ENCODE results near the gene KIFAP3. TPM values are rescaled to one million over a fixed set of nuclear protein-coding genes. Genes with fewer than 3 reads are reported as not detected.
"Not testable (repeated sequence)": the region's sequence is repeated elsewhere in the genome, so short reads cannot be mapped to it uniquely, and the experiment has no call there.

Gene KIFAP3
- total RNA-seq (36.5 TPM), polyA plus RNA-seq (ENCODE audit: insufficient read depth in 1 of 8, insufficient read length in 8 of 8, low replicate concordance in 1 of 8) (10 to 100 TPM; 28.8 to 41.2 (median 34.4) TPM)
- long read RNA-seq, donor 1, partial matches to known transcripts, result 0 of 2 reads
- long read RNA-seq, donor 1, other reads (novel, unspliced or antisense), result 0 of 2 reads
- long read RNA-seq, donor 2, result 0 reads
- long read RNA-seq, donor 3, transcript KIFAP3-201 (20 exons, 2,957 nt), result major isoform, 6 of 24 reads
- long read RNA-seq, donor 3, partial matches to known transcripts, result 5 of 24 reads
- long read RNA-seq, donor 3, other reads (novel, unspliced or antisense), result 13 of 24 reads
- long read RNA-seq, donor 4, partial matches to known transcripts, result 0 of 3 reads
- long read RNA-seq, donor 4, other reads (novel, unspliced or antisense), result 0 of 3 reads
- long read RNA-seq, donor 5, transcript KIFAP3-201 (20 exons, 2,957 nt), result major isoform, 14 of 19 reads
- long read RNA-seq, donor 5, partial matches to known transcripts, result 5 of 19 reads
- long read RNA-seq, donor 5, other reads (novel, unspliced or antisense), result 0 of 19 reads
- long read RNA-seq, donor 6, partial matches to known transcripts, result 0 of 7 reads
- long read RNA-seq, donor 6, other reads (novel, unspliced or antisense), result 5 of 7 reads
- long read RNA-seq, donor 7, transcript KIFAP3-201 (20 exons, 2,957 nt), result major isoform, 5 of 12 reads
- long read RNA-seq, donor 7, partial matches to known transcripts, result 7 of 12 reads
- long read RNA-seq, donor 7, other reads (novel, unspliced or antisense), result 0 of 12 reads
- long read RNA-seq, donor 8, transcript KIFAP3-201 (20 exons, 2,957 nt), result major isoform, 8 of 18 reads
- long read RNA-seq, donor 8, partial matches to known transcripts, result 10 of 18 reads
- long read RNA-seq, donor 8, other reads (novel, unspliced or antisense), result 0 of 18 reads
- long read RNA-seq, donor 9, partial matches to known transcripts, result 11 of 12 reads
- long read RNA-seq, donor 9, other reads (novel, unspliced or antisense), result 0 of 12 reads
- long read RNA-seq, donor 10, partial matches to known transcripts, result 22 of 25 reads
- long read RNA-seq, donor 10, other reads (novel, unspliced or antisense), result 0 of 25 reads
- long read RNA-seq, donor 11, partial matches to known transcripts, result 0 of 4 reads
- long read RNA-seq, donor 11, other reads (novel, unspliced or antisense), result 0 of 4 reads

- H3K27ac ChIP-seq (ENCODE audit: low read length), result peak within 1 kb of the TSS; percentile 80
- DNase-seq, result peak; percentile 99
- H3K9me3 ChIP-seq (replicated peaks; ENCODE audit: control insufficient read depth, low read depth, low read length), result peaks cover 4% of the 10 kb centered on the region
- 0% methylated on average over 25 of the region's 39 CpGs for WGBS (ENCODE audit: insufficient coverage)
- peaks cover 7% of the 10 kb centered on the region for H3K4me1 ChIP-seq (ENCODE audit: control insufficient read depth, insufficient read depth, low read length)
- H3K27me3 ChIP-seq (ENCODE audit: control insufficient read depth, insufficient read depth, low read length), result no peaks in the 10 kb centered on the region
- H3K4me3 ChIP-seq (ENCODE audit: low read length), result peak within 1 kb of the TSS; percentile 55
- H3K36me3 ChIP-seq (ENCODE audit: control insufficient read depth, insufficient read depth, low read length), result no peaks in the 10 kb centered on the region
Observed at GRCh38 chr1:170074250-170075157, at the start of gene KIFAP3. TSS of gene KIFAP3 (minus strand) at chr1:170074695. CDS start at chr1:170074467, 228 bp downstream.

DNA sequence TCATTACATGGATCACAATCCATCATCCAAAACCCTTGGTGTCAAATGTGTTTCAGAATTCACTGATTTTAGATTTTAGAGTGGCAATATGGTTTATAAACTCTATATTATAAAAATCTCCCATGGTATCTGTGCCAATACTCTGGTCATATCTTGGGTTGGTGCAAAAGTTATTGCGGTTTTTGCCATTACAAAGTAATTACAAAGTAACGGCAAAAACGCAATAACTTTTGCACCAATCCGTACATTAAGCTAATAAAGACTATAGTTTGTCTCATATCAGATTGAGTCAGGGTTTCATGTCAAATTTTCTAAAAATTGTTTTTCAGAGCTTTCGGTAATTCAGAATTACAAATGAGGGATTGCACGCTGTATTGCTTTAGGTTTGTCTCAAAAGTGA lies 47.9 kb upstream of the KIFAP3 start:
- H3K4me1 ChIP-seq (ENCODE audit: control insufficient read depth, insufficient read depth, low read length), result no peaks in the 10 kb centered on the region
- no peaks in the 10 kb centered on the region for H3K27me3 ChIP-seq (ENCODE audit: control insufficient read depth, insufficient read depth, low read length)
- no peak overlapping the region for H3K27ac ChIP-seq (ENCODE audit: low read length)
- H3K4me3 ChIP-seq (ENCODE audit: low read length), result no peak overlapping the region
- no peak for DNase-seq
- no peaks in the 10 kb centered on the region for H3K9me3 ChIP-seq (replicated peaks; ENCODE audit: control insufficient read depth, low read depth, low read length)
- no CpG with 5 or more reads among the region's 6 CpGs for WGBS (ENCODE audit: insufficient coverage)
- H3K36me3 ChIP-seq (ENCODE audit: control insufficient read depth, insufficient read depth, low read length), result no peaks in the 10 kb centered on the region

DNA sequence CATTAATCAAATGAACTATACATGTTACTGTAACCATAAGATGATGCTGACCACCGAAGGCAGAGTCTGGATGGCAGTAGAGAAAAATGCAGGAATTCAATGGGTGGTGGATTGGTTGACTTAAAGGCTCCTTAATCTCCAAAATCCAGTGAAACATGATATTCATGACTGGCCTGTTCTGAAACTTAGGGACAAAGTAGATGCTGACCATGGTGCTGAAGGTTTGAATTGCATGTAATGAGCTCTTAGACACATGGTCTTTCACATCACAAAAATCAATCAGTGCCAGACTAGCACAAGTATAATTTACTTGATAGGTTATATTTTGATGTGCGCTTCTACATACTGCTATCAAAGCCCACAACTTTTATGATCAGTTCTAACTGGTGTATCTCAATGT lies 40.4 kb upstream of the KIFAP3 start:
- Histone ChIP-seq H3K27me3 (ENCODE audit: control insufficient read depth, insufficient read depth, low read length) (no peaks in the 10 kb centered on the region), H3K4me1 (ENCODE audit: control insufficient read depth, insufficient read depth, low read length) (no peaks in the 10 kb centered on the region), H3K9me3 (replicated peaks; ENCODE audit: control insufficient read depth, low read depth, low read length) (no peaks in the 10 kb centered on the region), H3K4me3 (ENCODE audit: low read length) (no peak overlapping the region), H3K27ac (ENCODE audit: low read length) (no peak overlapping the region), H3K36me3 (ENCODE audit: control insufficient read depth, insufficient read depth, low read length) (no peaks in the 10 kb centered on the region)
- peak; percentile 68 for DNase-seq
- no CpG with 5 or more reads among the region's 2 CpGs for WGBS (ENCODE audit: insufficient coverage)

DNA sequence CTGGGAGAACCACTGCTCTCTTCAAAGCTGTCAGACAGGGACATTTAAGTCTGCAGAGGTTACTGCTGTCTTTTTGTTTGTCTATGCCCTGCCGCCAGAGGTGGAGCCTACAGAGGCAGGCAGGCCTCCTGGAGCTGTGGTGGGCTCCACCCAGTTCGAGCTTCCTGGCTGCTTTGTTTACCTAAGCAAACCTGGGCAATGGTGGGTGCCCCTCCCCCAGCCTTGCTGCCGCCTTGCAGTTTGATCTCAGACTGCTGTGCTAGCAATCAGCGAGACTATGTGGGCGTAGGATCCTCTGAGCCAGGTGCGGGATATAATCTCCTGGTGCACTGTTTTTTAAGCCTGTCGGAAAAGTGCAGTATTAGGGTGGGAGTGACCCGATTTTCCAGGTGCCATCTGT lies 38.6 kb upstream of the KIFAP3 start:
- 83% methylated on average over 4 of the region's 8 CpGs for WGBS (ENCODE audit: insufficient coverage)
- not testable (repeated sequence) for H3K36me3 ChIP-seq (ENCODE audit: control insufficient read depth, insufficient read depth, low read length); H3K27me3 ChIP-seq (ENCODE audit: control insufficient read depth, insufficient read depth, low read length); DNase-seq; H3K9me3 ChIP-seq (replicated peaks; ENCODE audit: control insufficient read depth, low read depth, low read length); H3K4me3 ChIP-seq (ENCODE audit: low read length); H3K27ac ChIP-seq (ENCODE audit: low read length); H3K4me1 ChIP-seq (ENCODE audit: control insufficient read depth, insufficient read depth, low read length)

DNA sequence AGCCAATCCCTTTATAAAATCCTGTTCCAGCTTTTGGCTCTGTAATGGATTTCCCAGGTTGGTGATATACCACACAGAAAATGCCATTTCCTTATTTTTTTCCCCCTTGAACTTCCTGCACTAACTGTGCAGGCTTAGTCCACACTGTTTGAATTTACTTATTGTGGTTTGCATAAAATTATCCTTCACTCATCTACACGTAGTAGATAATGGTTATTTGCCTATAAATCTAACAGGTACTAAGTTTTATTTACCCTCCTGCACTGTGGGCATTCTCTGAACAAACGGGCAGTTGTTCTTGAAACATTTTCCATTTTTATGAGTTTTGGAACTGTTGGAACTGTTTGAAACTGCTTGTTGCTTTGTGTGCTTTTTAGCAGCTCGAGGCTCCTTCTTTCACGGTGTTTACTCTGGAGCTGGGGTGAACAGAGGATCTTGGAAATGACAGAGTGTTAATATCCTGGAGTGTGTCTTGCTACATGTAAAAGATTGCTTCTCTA lies 23.0 kb upstream of the KIFAP3 start:
- no peaks in the 10 kb centered on the region for H3K36me3 ChIP-seq (ENCODE audit: control insufficient read depth, insufficient read depth, low read length)
- no peaks in the 10 kb centered on the region for H3K9me3 ChIP-seq (replicated peaks; ENCODE audit: control insufficient read depth, low read depth, low read length)
- peaks cover 3% of the 10 kb centered on the region for H3K4me1 ChIP-seq (ENCODE audit: control insufficient read depth, insufficient read depth, low read length)
- no peaks in the 10 kb centered on the region for H3K27me3 ChIP-seq (ENCODE audit: control insufficient read depth, insufficient read depth, low read length)
- peak; percentile 40 for DNase-seq
- H3K27ac ChIP-seq (ENCODE audit: low read length), result no peak overlapping the region
- H3K4me3 ChIP-seq (ENCODE audit: low read length), result no peak overlapping the region
- WGBS (ENCODE audit: insufficient coverage), result 20% methylated on average over 1 of the region's 4 CpGs

DNA sequence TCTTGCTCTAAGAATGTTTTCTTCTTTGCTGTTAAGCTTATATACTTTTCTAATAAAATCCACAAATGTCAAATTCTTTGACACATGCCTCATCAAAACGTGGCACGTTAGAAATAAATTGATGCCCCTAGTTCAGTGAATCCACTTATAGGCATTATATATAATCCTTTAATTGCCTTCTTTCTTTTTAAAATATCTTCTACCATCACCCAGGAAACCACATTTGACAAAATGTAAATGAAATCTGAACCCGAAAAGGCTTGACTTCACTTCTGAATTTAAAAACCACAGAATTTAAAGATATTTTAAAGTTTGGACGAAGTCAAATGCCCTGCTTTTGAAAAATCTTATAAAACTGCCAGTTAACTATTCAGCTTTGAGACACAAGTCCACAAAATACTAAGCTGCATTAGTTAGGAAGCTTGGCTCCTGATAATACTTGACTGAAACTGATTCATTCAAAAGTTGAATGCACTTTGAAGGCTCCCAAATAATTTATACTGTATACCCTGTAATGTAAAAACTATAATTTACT lies 22.4 kb upstream of the KIFAP3 start:
- no CpG with 5 or more reads among the region's 4 CpGs for WGBS (ENCODE audit: insufficient coverage)

GRCh38 chr1:170095976-170096748 lies 21.7 kb upstream of the KIFAP3 start:
- Histone ChIP-seq H3K36me3 (ENCODE audit: control insufficient read depth, insufficient read depth, low read length) (no peaks in the 10 kb centered on the region), H3K4me3 (ENCODE audit: low read length) (no peak overlapping the region), H3K27ac (ENCODE audit: low read length) (no peak overlapping the region), H3K4me1 (ENCODE audit: control insufficient read depth, insufficient read depth, low read length) (peaks cover 3% of the 10 kb centered on the region), H3K9me3 (replicated peaks; ENCODE audit: control insufficient read depth, low read depth, low read length) (no peaks in the 10 kb centered on the region), H3K27me3 (ENCODE audit: control insufficient read depth, insufficient read depth, low read length) (no peaks in the 10 kb centered on the region)
- DNase-seq, result no peak

More for the DNA sequence above, 22.4 kb upstream of the KIFAP3 start:
- Histone ChIP-seq H3K9me3 (replicated peaks; ENCODE audit: control insufficient read depth, low read depth, low read length) (no peaks in the 10 kb centered on the region), H3K4me3 (ENCODE audit: low read length) (no peak overlapping the region), H3K27ac (ENCODE audit: low read length) (no peak overlapping the region), H3K4me1 (ENCODE audit: control insufficient read depth, insufficient read depth, low read length) (peaks cover 3% of the 10 kb centered on the region), H3K36me3 (ENCODE audit: control insufficient read depth, insufficient read depth, low read length) (no peaks in the 10 kb centered on the region), H3K27me3 (ENCODE audit: control insufficient read depth, insufficient read depth, low read length) (no peaks in the 10 kb centered on the region)
- DNase-seq, result peak; percentile 11

DNA sequence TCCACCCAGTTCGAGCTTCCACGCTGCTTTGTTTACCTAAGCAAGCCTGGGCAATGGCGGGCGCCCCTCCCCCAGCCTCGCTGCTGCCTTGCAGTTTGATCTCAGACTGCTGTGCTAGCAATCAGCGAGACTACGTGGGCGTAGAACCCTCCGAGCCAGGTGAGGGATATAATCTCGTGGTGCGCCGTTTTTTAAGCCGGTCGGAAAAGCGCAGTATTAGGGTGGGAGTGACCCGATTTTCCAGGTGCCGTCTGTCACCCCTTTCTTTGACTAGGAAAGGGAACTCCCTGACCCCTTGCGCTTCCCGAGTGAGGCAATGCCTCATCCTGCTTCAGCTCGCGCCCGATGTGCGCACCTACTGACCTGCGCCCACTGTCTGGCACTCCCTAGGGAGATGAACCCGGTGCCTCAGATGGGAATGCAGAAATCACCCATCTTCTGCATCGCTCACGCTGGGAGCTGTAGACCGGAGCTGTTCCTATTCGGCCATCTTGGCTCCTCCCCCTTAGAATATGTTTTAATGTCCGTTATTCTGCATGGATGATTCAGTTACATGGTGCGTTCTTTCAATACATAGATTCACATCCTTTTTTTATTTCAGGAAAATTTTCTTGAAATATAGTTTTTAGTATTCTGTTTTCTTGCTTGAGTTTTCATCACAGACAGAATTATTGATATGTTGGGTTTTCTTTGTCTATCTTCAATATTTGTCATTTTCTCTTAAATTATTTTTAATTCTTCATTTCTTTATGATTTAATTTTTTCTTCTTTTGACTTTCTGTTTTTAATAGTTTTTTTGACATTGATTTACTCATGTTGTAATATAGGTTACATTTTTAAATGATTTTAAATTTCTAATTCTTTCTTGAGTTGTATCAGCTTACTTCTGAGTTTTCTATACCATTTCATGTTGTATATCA lies 20.5 kb upstream of the KIFAP3 start:
- not testable (repeated sequence) for H3K36me3 ChIP-seq (ENCODE audit: control insufficient read depth, insufficient read depth, low read length); DNase-seq; H3K4me3 ChIP-seq (ENCODE audit: low read length); H3K27ac ChIP-seq (ENCODE audit: low read length); H3K4me1 ChIP-seq (ENCODE audit: control insufficient read depth, insufficient read depth, low read length); H3K9me3 ChIP-seq (replicated peaks; ENCODE audit: control insufficient read depth, low read depth, low read length); H3K27me3 ChIP-seq (ENCODE audit: control insufficient read depth, insufficient read depth, low read length)
- WGBS (ENCODE audit: insufficient coverage), result 88% methylated on average over 12 of the region's 31 CpGs

All from muscle of leg (tissue), 16 donors.